ENCODE results near the gene MYO1H.
"Not testable (repeated sequence)": the region's sequence is repeated elsewhere in the genome, so short reads cannot be mapped to it uniquely, and the experiment has no call there.

MYO1H gene

DNA sequence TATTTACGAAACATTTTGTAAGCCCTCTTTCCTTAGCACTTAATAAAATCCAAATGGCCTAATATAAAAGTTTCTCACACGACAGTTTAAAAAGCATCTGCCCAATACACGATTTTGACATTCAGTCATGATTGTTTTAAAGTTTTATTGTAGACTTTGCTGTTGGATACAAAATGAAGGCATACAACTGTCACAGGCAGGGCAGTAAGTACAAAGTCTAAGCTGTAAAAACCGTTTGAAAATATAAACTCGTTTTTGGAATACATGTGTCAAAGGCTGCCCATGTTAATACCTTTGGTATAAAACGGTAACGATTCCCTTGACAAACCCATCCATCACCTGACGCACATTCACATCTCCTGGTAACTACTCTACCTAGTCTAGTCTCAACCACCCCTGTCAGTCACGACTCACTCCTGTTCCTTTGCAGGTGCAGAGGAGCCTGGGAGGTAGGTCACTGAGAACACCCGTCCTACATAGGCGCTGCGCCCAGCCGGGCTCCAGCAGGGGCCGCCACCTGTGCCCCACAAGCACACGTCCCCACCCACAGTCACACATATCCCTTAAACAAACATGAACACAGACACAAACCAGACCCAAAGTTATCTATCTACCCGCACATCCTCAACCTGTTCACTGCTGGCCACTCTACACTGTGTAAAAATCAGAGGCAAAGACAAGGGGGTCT is 102.3 kb downstream of the MYO1H start:
- no peak for DNase-seq

GRCh38 chr12:109450980-109451379 is 103.3 kb downstream of the MYO1H start:
- DNase-seq, result no peak

- DNase-seq, result no peak
These were observed 103.7 kb downstream of the MYO1H start for GRCh38 chr12:109451400-109451799.

DNA sequence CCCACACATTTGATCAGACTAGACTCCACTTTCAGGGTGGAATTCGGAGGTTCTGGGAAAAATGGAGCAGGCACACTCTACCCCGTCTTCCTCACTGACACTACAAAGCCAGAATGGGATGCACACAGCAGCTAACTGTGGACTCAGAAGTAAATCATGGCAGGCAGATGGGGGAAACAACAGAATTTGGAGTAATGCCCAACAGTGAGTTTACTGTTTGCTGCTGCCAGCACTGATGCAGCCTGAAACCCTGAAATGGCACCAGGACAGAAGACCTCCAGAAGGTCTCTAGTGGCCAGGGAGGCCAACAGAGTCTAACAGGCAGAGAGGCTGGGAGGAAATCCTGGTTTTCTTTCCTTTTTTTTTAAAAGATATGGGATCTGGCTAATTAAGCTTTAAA is 104.8 kb downstream of the MYO1H start:
- no peak for DNase-seq

GRCh38 chr12:109455706-109456105 is 108.0 kb downstream of the MYO1H start:
- no peak for DNase-seq

DNA sequence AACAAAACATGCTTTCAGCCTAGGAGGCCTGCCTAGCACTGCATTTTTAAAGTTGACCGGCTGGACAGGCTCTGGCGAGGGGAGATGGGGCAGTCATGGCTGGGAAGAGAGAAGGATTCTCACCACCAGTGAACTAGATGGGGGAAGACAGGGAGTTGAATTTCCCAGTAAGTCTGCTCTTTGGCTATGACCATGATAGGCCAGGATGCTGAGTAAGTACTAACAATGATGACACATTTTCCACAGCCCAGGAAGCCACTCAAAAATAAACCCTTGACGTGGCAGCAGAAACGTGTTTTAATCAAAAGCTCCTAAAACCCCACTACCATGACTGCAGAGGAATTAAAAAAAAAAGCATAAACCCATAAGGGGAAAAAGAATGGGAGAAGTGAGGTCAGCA is 110.4 kb downstream of the MYO1H start:
- no peak for DNase-seq

- no peak for DNase-seq
These were observed 111.1 kb downstream of the MYO1H start for GRCh38 chr12:109458771-109459208.

GRCh38 chr12:109459247-109459646 is 111.5 kb downstream of the MYO1H start:
- DNase-seq, result no peak

DNA sequence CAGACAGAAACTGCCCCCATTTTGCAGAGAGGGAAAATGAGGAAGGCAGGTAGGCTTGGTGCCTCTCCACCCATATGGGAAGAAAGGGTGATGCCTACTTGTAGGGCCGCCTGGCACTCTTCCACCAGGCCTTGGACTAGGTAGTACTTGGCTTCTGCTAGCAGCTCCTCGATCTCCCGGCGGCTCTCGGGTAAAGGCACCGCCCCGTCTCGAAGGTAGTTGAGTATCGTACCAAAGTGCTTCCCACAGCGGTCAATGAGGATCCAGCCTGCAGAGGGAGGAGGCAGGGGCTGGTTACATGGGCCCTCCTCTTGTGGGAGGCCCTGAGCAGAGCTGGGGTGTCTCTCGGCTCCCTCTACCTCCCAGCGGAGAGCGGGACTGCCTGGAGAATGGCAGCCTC is 112.8 kb downstream of the MYO1H start:
- DNase-seq, result no peak

DNA sequence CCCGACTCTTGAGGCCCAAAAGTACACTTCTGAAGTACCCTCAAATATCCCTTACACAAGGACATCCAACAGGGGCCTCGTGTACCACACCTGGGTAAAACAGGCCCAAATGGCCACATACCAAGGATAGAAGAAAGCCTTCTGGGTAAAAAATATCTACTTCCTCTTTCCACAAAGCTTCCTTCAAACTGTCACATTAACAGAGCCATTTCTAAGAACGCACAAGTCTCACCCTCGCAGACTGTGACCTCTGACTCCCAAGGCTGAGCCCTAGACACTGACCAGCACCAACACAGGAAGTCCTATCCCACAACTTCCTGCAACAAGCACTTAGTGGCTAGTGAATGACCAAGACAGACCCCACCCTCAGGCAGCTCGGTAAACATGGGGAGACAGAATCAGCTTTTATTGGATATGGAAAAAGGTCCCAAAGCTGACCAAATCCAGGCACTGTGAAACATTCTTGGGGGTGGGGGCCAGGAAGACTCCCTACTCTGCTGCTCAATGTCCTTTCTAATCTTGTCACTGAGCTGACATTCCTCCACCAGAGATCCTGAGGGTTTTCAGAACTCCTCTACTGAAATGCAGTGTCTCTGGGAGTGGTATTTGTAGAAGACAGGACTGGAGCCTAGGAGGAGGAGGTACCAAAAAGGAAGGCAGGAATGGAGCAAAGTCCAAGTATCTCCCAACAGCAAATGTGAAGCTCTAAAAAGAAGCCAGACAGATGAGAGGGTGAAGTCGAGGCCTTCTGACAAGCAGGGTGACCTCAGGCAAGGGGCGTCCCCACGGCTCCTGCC is 113.5 kb downstream of the MYO1H start:
- no peak for DNase-seq

DNA sequence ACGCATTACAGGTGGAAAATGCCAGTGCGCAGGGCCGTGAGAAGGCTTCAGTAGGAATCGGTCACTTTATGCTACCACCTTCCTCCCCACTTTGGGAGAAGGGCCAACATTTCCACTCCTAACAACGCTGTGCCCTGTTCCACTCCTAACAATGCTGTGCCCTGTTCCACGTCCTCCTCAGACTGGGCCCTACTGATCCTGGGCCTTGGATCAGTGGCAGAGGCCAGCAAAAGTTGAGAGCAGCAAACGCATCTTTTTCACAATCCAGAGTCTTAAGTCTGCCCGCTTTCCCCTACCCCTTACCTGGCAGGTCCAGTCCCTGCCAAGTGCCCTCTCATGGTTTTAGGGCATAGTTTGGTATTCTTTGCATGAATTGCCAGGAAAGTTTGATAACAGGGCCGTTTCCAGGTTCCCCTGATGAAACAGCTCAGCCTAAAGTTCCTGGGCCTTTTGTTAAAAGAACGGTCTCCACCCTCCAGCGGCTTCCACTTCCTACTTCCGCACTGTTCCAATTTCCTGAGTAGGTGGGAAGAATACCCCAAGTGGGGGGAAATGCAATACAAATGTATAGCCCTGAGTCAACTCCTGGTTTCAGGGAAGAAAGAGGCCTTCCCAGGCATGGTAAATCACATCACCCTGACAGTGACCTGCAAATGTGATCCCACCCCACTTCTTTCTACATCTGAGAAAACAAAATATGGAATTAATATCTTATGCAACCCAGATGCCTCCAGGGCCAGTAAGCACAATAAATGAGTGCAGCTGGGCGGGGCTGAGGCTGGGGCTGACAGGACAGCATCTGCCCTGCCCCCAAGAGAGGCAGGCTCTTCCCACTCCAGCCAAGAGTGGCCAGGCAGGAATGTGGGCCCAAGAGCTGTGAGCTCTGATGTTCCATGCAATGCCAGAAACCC is 114.4 kb downstream of the MYO1H start:
- DNase-seq, result no peak

DNA sequence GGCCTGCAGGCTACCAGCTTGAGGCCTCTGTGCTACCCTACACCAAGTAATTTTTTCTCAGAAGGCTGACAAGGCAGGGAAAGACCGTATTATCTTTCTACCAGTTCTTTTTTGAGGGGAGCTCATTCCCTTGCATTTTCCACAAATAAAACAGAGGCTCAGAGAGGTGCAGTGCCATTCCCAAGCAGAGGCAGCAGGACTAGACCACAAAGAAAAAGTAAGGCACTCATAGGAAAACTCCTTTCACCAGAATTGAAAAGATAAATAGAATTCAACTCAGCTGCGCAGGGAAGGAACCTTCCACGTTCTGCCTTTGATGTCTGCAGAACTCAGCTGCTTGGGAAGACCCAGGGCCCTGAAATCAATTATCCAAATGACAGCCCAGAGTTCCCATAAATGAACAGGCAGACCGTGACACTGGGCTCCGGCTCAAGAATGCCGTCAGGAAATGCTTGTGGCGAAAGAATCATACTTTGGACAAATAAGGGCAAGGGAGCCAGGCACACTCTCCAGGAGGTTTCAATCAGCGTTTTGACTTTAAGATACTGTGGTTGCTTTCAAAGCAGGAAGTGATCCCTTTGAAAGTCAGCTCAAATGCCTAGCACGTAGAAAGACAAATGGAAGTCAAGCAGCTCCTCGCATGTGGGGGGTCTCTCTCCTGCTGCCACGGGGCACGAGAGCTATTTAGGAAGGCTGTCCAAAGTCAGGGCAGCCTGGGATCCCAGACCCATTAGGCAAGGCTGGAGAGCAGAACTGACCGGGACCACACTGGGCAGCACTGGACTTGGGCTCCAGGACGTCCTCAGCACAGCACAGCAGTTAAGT is 115.4 kb downstream of the MYO1H start:
- no peak for DNase-seq

DNA sequence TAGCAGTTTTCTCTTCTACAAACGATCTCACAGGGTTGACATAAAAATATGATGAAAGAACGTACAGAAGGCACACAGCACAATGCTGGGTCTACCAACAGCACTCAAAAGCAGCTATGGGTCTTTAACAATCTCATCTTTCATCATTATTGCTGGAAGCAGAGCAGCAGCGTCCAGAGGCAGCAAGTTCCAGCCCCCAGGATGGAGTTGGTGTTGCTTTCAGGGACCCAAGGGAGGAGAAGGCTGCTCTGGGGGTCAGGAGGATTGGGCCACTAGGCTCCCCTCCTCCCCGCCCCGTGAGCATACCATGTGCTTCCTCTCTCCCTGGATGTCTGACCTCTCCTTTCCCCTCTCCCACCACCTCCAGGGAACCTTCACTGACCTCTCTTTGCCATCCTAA is 116.1 kb downstream of the MYO1H start:
- DNase-seq, result no peak

DNA sequence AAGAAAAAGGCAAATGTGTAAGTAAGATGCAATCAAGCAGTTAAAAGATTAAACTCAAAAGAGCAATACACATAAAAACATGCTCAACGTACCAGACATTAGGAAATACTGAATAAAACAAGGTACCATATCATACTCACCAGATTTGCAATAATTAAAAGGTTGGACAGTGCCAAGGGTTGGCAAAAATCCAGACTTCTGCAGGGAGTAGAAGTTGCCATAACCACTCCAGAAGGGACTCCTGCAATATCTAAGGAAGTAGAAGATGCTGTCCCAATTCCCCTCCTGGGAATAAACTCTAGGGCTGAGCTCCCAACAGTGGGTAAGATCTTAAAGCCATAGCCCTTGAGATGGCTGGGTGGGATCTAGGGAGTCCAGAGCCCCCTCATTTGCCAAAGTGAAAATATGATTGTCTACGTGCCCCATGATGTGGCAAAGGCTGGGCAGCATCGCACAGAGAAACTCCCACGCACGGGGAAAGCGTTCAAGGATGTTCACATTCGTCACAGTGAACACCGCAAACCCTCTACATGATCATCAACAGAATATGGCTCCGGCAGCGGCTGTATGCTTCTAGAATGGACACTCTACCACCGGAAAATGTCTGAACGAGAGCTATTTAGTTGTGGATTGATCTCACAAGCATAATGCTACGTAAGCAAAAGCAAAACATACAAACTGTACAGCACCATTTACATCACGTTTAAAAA is 117.1 kb downstream of the MYO1H start:
- DNase-seq, result no peak

DNA sequence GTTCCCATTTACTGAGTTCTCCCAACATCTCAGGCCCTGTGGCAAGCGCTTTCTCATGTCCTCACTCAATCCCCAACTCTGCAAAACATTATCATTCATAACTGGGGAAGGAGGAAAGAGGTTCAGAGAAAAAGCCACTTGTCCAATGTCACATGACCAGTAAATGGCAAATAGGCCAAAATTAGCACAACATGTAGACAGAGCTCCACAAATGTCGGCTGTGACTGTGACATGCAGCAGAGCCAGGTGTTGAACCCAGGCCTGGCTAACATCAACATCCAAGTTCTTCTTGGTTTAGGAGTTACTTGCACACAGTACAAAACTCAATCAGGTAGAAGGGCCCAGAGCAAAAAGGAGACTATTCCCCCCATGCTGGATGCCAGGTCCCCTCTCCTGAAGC is 118.6 kb downstream of the MYO1H start:
- DNase-seq, result no peak

DNA sequence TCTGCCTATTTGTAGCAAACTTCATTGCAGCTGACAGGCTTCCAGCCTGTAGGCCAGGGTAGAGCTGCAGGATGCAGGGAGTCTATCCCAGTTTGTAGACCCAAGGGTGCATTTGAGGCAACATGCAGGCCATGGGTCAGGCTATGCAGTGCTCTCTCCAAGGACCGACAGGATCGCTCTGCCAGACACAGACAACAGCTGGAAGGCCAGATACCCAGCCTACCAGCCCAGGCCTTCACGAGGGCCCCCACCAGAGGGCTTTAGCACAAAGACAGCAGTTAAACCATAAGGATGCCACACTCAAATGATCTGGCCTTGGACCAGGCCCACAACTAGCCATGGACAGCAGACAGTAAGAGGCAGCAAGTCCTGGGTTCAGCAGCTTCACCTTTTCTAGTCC is 119.1 kb downstream of the MYO1H start:
- no peak for DNase-seq

DNA sequence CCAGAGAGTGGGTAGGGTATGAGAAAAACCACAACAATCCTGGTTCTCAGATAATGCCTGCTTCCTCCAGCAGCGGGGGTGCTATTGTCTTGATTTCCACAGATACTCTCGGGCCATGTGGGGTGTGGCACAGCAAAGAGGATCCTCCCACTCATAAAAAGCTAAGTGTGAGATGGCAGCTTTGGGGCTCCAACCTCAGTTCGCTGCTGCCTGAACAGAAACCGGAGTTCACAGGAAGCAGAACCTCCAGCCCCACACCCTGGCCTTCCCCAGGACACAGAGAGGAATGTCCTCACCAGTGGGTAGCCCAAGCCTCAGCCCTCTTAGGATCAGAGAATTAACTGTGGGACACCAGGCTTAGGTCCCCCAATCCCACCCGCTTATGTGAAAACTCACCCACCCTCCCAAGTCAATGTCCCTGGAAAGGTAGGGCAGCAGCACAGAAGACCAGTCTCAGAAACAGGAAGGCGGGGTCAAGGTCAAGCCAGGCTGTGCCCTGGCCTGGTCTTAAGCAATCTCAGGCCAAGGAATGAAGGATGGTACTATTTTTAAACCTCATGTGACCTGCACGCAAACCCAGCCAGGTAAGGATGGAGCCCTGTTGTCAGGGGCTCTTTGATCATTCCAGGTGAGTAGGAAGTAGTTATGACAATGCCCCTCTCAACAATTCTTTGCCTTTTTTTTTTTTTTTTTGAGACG is 120.4 kb downstream of the MYO1H start:
- DNase-seq, result no peak

- DNase-seq, result no peak
These were observed 121.8 kb downstream of the MYO1H start for GRCh38 chr12:109469517-109469916.

- no peak for DNase-seq
These were observed 125.3 kb downstream of the MYO1H start for GRCh38 chr12:109473006-109473405.

DNA sequence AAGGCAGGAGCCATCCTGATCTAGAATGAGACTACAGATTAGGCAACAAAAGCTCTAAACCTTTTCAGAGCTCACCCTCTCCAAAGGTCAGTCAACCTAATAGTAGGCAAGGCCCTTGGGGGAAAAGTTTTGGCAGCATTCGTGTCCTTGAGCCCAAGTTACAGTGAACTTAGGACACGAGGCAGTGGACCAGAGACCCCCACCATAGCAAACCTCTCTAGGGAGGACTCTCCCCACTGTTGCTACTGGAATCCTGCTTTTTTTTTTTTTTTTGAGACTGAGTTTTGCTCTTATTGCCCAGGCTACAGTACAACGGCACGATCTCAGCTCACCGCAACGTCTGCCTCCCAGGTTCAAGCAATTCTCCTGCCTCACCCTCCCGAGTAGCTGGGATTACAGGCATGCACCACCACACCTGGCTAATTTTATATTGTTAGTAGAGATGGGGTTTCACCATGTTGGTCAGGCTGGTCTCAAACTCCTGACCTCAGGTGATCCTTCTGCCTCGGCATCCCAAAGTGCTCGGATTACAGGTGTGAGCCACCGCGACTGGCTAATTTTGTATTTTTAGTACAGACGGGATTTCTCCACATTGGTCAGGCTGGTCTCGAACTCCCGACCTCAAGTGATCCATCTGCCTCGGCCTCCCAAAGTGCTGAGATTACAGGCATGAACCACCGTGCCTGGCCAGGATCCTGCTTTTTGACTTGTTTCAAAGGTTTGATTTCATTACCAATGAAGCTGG is 126.0 kb downstream of the MYO1H start:
- DNase-seq, result not testable (repeated sequence)
